Activated CD8-positive, alpha-beta memory T cell treated with anti-CD3 and anti-CD28 coated beads, Interleukin-2, amount 50 U/mL, for 4 hours (primary cell): ENCODE results near the gene MCRIP1.
"Not testable (repeated sequence)": the region's sequence is repeated elsewhere in the genome, so short reads cannot be mapped to it uniquely, and the experiment has no call there.

ENCODE experiments used
- DNase-seq: peaks from one replicate; pipeline ENCODE4 v3.0.0-alpha.2; 2020

Gene MCRIP1

GRCh38 chr17:81840826-81841778 lies 8.0 kb upstream of the MCRIP1 start:
- no peak for DNase-seq

GRCh38 chr17:81840059-81840458 lies 7.0 kb upstream of the MCRIP1 start:
- DNase-seq, result not testable (repeated sequence)

- DNase-seq, result no peak
Measured at GRCh38 chr17:81839301-81839700, 6.2 kb upstream of the MCRIP1 start.

- no peak for DNase-seq
Measured at GRCh38 chr17:81838753-81839255, 5.7 kb upstream of the MCRIP1 start.

GRCh38 chr17:81837641-81838040 lies 4.5 kb upstream of the MCRIP1 start:
- no peak for DNase-seq

GRCh38 chr17:81834831-81835267 lies 1.8 kb upstream of the MCRIP1 start, which contains the start of gene PPP1R27:
Gene PPP1R27 (minus strand): TSS chr17:81835050. CDS start chr17:81834953, 97 bp downstream.
- no peak for DNase-seq

GRCh38 chr17:81833921-81834830 lies 1.1 kb upstream of the MCRIP1 start:
- no peak for DNase-seq

GRCh38 chr17:81832608-81833159 lies 407 bp downstream of the MCRIP1 start:
- DNase-seq, result peak; percentile 54

- peak; percentile 55 for DNase-seq
Measured at GRCh38 chr17:81831957-81832607, 1.0 kb downstream of the MCRIP1 start.

- DNase-seq, result no peak
Measured at GRCh38 chr17:81831563-81831956, 1.5 kb downstream of the MCRIP1 start.

- DNase-seq, result no peak
Measured at GRCh38 chr17:81829858-81830257, 3.2 kb downstream of the MCRIP1 start.

GRCh38 chr17:81828656-81829055 lies 4.4 kb downstream of the MCRIP1 start:
- DNase-seq, result no peak

- DNase-seq, result no peak
Measured at GRCh38 chr17:81825841-81826466, 7.1 kb downstream of the MCRIP1 start.

- DNase-seq, result no peak
Measured at GRCh38 chr17:81824595-81824994, 8.5 kb downstream of the MCRIP1 start.

GRCh38 chr17:81823820-81824550 lies 9.1 kb downstream of the MCRIP1 start:
- DNase-seq, result no peak

- DNase-seq, result no peak
Measured at GRCh38 chr17:81822996-81823819, 9.9 kb downstream of the MCRIP1 start.

- DNase-seq, result no peak
Measured at GRCh38 chr17:81822312-81822637, 10.8 kb downstream of the MCRIP1 start.

- DNase-seq, result no peak
Measured at GRCh38 chr17:81821603-81822311, 11.3 kb downstream of the MCRIP1 start.

- DNase-seq, result no peak
Measured at GRCh38 chr17:81821147-81821546, 11.9 kb downstream of the MCRIP1 start.

- DNase-seq, result no peak
Measured at GRCh38 chr17:81819708-81820107, 13.4 kb downstream of the MCRIP1 start.
